Activated naive CD8-positive, alpha-beta T cell (primary cell): Measurements from ENCODE around the gene CD300A.

ENCODE experiments used
- H3K27ac Mint-ChIP-seq: one replicate; pipeline ENCODE4 v1.8.0; 2021; ENCODE audit warnings: mixed read lengths
- H3K27me3 Mint-ChIP-seq: one replicate; pipeline ENCODE4 v1.8.0; 2021; ENCODE audit warnings: mixed read lengths
- H3K36me3 Mint-ChIP-seq: one replicate; pipeline ENCODE4 v1.8.0; 2021; ENCODE audit warnings: mixed read lengths
- H3K4me1 Mint-ChIP-seq: one replicate; pipeline ENCODE4 v1.8.0; 2021; ENCODE audit warnings: low read depth, mixed read lengths
- H3K4me3 Mint-ChIP-seq: one replicate; pipeline ENCODE4 v1.8.0; 2021; ENCODE audit warnings: mild to moderate bottlenecking, mixed read lengths
- H3K9me3 Mint-ChIP-seq: one replicate; pipeline ENCODE4 v1.8.0; 2021; ENCODE audit warnings: low read depth, mixed read lengths

Gene CD300A

DNA sequence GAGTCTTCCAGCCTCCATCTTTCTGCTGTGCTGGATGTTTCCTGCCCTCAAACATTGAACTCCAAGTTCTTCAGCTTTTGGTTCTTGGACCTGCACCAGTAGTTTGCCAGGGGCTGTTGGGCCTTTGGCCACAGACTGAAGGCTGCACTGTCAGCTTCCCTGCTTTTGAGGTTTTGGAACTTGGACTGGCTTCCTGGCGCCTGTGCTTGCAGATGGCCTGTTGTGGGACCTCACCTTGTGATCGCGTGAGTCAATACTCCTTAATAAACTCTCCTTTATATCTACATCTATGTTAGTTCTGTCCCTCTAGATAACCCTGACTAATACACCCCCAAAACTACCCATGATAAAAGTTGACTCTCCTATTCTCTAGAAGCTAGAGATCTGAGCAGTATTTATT is 7.6 kb upstream of the CD300A start:
- no peak overlapping the region for H3K27ac Mint-ChIP-seq
- H3K4me1 Mint-ChIP-seq: peaks cover 18% of the 10 kb centered on the region
- H3K9me3 Mint-ChIP-seq: no peaks in the 10 kb centered on the region
- H3K36me3 Mint-ChIP-seq: no peaks in the 10 kb centered on the region
- H3K4me3 Mint-ChIP-seq: no peak overlapping the region
- H3K27me3 Mint-ChIP-seq: no peaks in the 10 kb centered on the region

DNA sequence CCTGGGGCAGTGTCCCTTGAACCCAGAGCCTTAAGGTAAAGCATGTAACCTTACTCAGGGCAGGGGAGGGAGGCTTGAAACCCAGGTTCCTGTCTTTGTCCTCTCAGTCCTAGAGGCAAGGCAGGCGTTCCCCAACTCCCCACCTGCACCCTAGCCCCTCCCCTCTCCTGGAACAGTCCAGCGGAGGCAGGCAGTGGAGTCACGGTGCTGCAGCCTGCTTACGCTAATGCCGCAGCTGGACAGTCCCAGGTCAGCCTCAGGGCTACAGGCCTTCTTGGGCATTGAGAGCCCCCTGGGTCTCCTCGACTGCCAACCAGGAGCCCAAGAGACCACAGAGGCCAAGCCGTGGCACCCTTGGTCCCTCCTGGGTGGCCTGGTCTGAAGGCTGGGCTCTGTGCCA is 6.8 kb upstream of the CD300A start:
- Mint-ChIP-seq H3K9me3 (no peaks in the 10 kb centered on the region), H3K4me1 (peaks cover 18% of the 10 kb centered on the region), H3K36me3 (no peaks in the 10 kb centered on the region), H3K27ac (no peak overlapping the region), H3K4me3 (no peak overlapping the region), H3K27me3 (no peaks in the 10 kb centered on the region)

DNA sequence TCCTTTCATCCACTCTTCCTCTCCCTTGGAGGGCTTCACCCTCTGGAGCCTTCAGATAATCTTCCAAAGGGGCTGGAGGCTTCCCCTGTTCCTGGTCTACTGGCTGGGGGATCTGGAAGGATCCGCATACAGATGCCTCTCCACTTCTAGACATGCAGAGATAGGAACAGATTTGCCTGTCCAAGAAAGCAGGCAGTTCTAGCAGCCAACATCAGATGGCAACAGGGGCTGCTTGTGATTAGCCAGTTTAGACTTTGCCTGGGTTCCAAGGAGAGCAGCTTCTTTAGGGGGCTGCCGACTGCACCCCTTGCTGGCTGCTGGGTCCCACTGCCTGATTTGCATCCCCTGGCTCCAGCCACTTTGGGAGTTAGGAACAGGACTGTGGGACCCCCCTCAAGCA is 6.2 kb upstream of the CD300A start:
- Mint-ChIP-seq H3K27me3 (no peaks in the 10 kb centered on the region), H3K9me3 (no peaks in the 10 kb centered on the region), H3K4me3 (no peak overlapping the region), H3K27ac (no peak overlapping the region), H3K36me3 (no peaks in the 10 kb centered on the region), H3K4me1 (peaks cover 18% of the 10 kb centered on the region)

DNA sequence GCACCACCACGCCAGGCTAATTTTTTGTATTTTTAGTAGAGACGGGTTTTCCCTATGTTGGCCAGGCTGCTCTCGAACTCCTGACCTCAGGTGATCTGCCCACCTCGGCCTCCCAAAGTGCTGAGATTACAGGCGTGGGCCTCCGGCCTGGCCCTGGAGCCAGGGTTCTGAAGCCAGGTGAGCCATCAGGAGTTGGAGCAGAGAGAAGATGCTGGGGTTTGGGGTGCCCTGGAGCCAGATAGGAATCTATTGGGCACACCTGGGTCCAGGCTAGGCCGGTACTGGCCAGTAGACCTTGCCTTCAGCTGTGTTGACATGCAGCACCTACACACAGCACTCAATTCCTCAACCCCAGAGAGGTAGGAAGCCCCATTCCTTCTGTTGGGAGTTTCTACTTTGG is 5.4 kb upstream of the CD300A start:
- Mint-ChIP-seq H3K4me1 (peaks cover 18% of the 10 kb centered on the region), H3K27me3 (no peaks in the 10 kb centered on the region), H3K4me3 (no peak overlapping the region), H3K36me3 (no peaks in the 10 kb centered on the region), H3K27ac (no peak overlapping the region), H3K9me3 (no peaks in the 10 kb centered on the region)

DNA sequence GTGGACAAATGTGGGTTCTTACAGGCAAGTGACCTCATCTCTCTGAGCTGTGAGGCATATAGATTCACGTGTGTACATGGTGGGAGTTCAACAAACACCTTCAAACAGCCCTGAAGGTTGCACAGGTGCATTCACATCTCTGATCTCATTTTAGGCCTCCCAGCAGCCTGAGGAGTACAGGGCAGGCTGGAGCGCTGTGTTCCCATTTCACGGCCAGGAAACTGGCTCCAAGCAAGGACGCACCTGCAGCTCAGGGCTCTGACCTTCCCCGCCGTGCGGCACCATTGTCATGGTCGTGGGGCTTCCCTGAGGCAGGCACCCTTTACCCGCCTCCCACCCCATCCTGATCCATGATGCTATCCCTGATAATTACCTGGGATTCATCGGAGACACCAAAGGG is 4.8 kb upstream of the CD300A start:
- Mint-ChIP-seq H3K27me3 (no peaks in the 10 kb centered on the region), H3K4me1 (peaks cover 18% of the 10 kb centered on the region), H3K27ac (no peak overlapping the region), H3K9me3 (no peaks in the 10 kb centered on the region), H3K4me3 (peak overlapping the region; percentile 10), H3K36me3 (no peaks in the 10 kb centered on the region)

DNA sequence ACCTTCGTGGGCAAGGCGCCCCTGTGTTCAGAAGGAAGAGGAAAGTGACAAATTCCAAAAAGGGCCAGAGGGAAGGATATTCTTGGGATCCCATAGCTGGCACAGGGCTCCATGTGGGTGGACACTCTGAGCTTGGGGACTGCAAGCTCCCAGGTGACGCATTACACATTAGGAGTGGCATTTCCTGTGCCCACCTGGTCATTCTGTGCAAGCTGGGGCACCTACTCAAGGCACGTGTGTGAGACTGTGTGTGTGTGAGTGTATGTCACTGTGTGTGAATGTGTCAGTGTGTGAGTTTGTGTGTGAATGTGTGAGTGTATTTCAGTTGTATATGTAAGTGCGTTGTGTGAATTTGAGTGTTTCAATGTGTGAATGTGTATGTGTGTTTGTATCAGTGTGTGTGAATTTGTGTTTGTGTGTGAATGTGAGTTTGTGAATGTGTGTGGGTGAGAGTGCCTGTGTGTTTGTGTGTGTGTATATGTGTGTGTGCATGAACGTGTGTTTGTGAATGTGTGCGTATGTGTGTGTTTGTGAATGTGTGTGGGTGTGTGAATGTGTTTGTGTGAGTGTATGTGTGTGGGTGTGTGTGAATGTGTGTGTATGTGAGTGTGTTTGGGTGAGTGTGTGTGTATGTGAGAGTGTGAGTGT is 1.6 kb upstream of the CD300A start:
- Mint-ChIP-seq H3K36me3 (no peaks in the 10 kb centered on the region), H3K27me3 (no peaks in the 10 kb centered on the region), H3K4me3 (no peak overlapping the region), H3K27ac (no peak overlapping the region), H3K9me3 (no peaks in the 10 kb centered on the region), H3K4me1 (peaks cover 20% of the 10 kb centered on the region)

DNA sequence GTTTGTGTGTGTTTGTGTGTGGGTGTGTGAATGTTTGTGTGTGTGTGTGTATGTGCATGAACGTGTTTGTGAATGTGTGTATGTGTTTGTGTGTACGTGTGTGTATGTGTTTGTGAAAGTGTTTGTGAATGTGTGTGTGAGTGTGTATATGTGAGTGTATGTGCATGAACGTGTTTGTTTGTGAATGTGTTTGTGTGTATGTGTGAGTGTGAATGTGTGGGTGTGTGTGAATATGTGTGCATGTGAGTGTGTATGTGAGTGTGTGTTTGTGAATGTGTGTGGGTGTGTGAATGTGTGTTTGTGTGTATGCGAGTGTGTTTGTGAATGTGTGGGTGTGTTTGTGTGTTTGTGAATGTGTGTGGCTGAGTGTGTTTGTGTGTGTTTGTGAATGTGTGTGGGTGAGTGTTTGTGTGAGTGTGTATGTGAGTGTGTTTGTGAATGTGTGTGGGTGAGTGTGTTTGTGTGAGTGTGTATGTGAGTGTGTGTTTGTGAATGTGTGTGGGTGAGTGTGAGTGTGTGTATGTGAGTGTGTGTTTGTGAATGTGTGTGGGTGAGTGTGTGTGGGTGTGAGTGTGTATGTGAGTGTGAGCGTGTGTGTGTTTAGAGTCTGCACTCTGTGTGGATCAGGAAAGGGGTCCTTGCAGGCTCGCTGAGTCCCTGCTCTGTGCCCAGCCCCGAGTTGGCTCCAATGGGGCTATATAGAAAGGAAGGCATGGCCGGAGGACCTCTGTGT is 890 bp upstream of the CD300A start:
- H3K36me3 Mint-ChIP-seq: no peaks in the 10 kb centered on the region
- H3K4me3 Mint-ChIP-seq: no peak overlapping the region
- H3K9me3 Mint-ChIP-seq: no peaks in the 10 kb centered on the region
- peaks cover 21% of the 10 kb centered on the region for H3K4me1 Mint-ChIP-seq
- H3K27me3 Mint-ChIP-seq: no peaks in the 10 kb centered on the region
- H3K27ac Mint-ChIP-seq: no peak overlapping the region

DNA sequence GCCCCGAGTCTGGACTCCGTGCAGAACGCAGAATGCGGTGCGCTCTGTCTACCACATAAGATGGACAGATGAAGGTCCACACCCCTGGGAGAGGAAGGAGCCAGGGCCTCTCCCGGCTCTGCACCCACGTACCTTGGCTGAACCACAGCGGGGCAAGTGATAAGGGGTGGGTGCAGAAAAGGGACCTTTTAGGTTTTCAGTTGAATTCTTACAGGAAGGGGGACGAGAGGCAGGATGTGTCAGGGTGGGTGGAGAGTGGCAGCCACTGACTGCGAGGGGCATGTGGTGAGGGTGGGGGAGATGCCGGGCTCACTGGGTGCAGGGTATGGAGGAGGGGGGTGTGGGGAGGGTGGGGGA is 372 bp downstream of the CD300A start:
- H3K9me3 Mint-ChIP-seq: no peaks in the 10 kb centered on the region
- no peaks in the 10 kb centered on the region for H3K36me3 Mint-ChIP-seq
- H3K4me1 Mint-ChIP-seq: peaks cover 24% of the 10 kb centered on the region
- H3K27ac Mint-ChIP-seq: no peak overlapping the region
- H3K27me3 Mint-ChIP-seq: no peaks in the 10 kb centered on the region
- H3K4me3 Mint-ChIP-seq: no peak overlapping the region

DNA sequence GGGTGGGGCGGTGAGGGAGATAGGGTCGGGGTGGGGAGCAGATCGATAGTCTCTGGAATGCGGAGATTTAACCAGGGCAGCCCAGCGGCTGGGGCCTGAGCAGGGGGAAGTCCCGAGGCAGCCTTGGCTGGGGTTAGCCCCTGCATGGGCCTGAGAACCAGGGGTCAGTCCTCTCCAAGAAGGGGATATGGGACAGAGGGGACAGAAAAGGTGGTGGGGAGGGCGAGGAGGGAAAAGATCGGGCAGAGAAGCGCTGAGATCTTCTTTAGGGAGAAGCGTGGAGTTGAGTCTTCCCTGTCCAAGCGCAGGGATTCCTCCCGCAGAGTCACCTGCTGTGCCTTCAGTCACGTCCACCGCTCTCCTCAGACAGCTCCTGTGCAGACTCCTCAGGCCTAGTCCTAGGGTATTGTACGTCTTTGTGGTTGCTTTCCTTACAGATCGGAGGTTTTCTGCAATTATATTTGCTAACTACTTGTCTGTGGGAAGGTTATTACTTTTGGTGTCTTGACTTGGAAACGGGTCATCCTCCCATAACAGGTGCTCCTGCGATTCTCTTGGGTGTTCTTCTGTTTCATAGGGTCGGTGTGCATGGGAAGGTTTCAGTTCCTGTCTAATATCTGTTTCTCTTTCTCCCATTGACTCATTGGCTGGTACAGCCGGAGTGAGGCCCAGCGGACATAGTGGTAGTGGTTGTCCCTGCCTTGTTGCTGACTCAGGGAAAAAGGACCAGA is 952 bp downstream of the CD300A start:
- peak overlapping the region; percentile 72 for H3K27ac Mint-ChIP-seq
- H3K27me3 Mint-ChIP-seq: no peaks in the 10 kb centered on the region
- peak overlapping the region; percentile 77 for H3K4me3 Mint-ChIP-seq
- no peaks in the 10 kb centered on the region for H3K9me3 Mint-ChIP-seq
- H3K36me3 Mint-ChIP-seq: no peaks in the 10 kb centered on the region
- H3K4me1 Mint-ChIP-seq: peaks cover 26% of the 10 kb centered on the region

DNA sequence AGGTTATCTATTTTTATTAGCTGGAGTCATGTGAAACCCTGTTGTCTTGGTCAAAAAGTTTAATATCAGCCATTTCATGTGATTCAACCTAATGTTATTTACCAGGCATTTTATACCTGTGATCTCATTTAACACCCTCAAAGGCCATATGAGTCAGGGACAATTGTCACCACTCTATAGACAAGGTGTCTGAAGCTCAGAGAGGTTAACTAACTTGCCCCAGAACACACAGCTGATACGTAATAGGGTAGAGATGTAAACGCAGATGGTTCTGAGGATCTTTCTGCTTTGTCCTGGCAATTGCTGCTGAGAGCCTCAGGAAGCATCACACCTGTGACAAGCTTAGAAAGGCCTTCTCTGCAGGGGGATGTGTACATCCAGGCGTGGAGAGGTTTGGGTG is 4.9 kb downstream of the CD300A start:
- peaks cover 49% of the 10 kb centered on the region for H3K4me1 Mint-ChIP-seq
- H3K4me3 Mint-ChIP-seq: no peak overlapping the region
- no peaks in the 10 kb centered on the region for H3K27me3 Mint-ChIP-seq
- H3K36me3 Mint-ChIP-seq: peaks cover 7% of the 10 kb centered on the region
- H3K9me3 Mint-ChIP-seq: no peaks in the 10 kb centered on the region
- H3K27ac Mint-ChIP-seq: no peak overlapping the region

DNA sequence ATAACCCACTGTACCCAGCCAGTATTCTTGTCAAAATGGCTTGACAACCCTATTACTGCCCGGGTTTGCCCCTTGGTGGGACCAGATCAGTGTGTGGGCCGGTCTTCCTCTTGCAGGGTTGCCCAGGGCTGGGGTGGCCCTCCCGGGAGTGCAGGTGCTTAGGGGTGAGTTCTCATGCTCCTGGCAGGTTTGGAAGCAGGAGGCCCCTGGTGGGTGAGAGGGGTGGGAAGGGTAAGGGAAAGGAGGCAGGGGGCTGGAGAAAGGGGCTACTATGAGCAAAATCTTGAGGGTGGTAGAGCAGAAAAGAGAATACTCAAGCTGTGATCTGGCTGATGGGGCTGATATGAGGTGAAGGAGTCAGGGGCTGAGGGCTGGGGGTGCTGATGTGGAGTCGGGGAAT is 6.5 kb downstream of the CD300A start:
- Mint-ChIP-seq H3K4me1 (peaks cover 50% of the 10 kb centered on the region), H3K4me3 (no peak overlapping the region), H3K27ac (no peak overlapping the region), H3K9me3 (no peaks in the 10 kb centered on the region), H3K27me3 (no peaks in the 10 kb centered on the region), H3K36me3 (peaks cover 10% of the 10 kb centered on the region)

DNA sequence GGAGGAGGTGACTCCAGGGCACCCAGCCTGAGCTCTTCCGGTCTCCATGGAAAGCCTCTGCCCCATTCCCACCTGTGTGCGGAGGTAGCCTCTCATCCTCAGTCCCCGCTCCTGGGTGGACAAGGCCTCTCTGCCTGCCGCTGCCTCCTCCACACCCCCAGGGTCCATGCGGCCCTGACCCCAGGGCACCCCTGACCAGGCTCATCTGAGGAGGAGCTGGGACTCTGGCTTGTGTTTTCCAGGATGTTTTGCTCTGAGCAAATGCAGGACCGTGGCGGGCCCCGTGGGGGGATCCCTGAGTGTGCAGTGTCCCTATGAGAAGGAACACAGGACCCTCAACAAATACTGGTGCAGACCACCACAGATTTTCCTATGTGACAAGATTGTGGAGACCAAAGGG is 6.9 kb downstream of the CD300A start:
- H3K9me3 Mint-ChIP-seq: no peaks in the 10 kb centered on the region
- H3K27me3 Mint-ChIP-seq: no peaks in the 10 kb centered on the region
- H3K27ac Mint-ChIP-seq: no peak overlapping the region
- H3K4me3 Mint-ChIP-seq: peak overlapping the region; percentile 63
- H3K4me1 Mint-ChIP-seq: peaks cover 54% of the 10 kb centered on the region
- peaks cover 10% of the 10 kb centered on the region for H3K36me3 Mint-ChIP-seq

DNA sequence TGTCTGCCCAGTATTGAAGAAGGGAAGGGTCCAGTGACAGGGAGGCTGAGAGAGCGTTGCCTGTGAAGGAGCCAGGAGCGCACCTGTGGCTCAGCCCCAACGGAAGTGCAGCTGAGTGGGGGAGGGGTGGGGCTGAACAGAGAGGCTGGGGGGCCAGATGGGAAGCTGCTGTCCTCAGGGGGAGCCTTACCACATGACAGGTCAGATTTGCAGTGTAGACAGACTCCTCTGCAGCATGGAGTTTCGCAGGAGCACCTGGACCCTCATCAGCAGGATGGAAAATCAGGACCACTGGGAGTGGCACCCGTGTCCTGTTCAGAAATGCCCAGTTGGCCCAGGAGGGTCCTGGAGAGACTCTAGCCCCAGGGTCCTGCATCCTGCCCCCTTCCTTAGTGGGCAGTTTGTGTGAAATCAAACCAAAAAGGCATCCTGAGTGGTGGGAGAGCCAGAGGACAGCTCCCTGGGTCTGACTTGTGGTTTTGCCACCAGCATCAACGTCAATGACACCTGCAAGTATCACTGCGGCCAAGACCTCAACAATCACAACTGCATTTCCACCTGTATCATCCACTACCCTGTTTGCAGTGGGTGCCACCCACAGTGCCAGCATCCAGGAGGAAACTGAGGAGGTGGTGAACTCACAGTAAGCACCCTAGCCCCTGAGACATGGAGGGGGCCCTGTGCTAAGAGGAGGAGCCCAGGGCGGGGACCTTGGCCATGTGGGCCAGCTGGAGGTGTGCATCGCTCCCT is 7.8 kb downstream of the CD300A start:
- H3K27me3 Mint-ChIP-seq: no peaks in the 10 kb centered on the region
- H3K27ac Mint-ChIP-seq: no peak overlapping the region
- H3K36me3 Mint-ChIP-seq: peaks cover 10% of the 10 kb centered on the region
- H3K9me3 Mint-ChIP-seq: no peaks in the 10 kb centered on the region
- peaks cover 63% of the 10 kb centered on the region for H3K4me1 Mint-ChIP-seq
- peak overlapping the region; percentile 63 for H3K4me3 Mint-ChIP-seq

DNA sequence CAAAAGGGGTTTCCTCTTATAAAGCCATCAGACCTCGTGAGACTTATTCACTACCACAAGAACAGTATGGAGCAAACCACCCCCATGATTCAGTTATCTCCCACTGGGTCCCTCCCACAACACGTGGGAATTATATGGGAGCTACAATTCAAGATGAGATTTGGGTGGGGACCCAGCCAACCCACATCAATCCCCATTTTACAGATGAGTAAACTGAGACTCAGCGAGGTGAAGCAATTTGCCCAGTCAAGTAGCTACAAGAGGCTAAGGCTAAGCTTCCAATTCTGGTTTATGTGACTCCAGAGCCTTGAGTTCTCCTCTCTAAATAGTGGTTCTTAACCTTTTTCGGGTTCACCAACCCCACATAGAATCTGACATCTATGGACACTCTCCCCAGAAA is 8.8 kb downstream of the CD300A start:
- H3K36me3 Mint-ChIP-seq: peaks cover 10% of the 10 kb centered on the region
- H3K27ac Mint-ChIP-seq: no peak overlapping the region
- no peaks in the 10 kb centered on the region for H3K9me3 Mint-ChIP-seq
- H3K4me1 Mint-ChIP-seq: peaks cover 68% of the 10 kb centered on the region
- H3K27me3 Mint-ChIP-seq: no peaks in the 10 kb centered on the region
- H3K4me3 Mint-ChIP-seq: no peak overlapping the region

DNA sequence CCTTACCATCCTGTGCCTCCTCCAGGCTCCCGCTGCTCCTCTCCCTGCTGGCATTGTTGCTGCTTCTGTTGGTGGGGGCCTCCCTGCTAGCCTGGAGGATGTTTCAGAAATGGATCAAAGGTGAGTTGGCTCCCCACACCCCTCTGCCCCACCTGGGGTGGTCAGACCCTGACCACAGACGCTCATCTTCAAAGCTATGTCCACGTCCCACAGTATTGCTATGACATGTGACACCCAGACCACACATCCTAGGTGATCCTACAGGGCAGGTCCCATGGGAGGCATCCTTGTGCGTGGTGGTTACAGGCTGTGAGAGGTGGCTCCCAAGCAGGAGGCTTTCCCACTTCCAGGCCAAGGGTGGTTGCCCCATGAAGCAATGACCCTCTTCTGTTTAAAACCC is 11.0 kb downstream of the CD300A start:
- H3K27me3 Mint-ChIP-seq: no peaks in the 10 kb centered on the region
- H3K36me3 Mint-ChIP-seq: peaks cover 10% of the 10 kb centered on the region
- H3K27ac Mint-ChIP-seq: no peak overlapping the region
- no peaks in the 10 kb centered on the region for H3K9me3 Mint-ChIP-seq
- no peak overlapping the region for H3K4me3 Mint-ChIP-seq
- H3K4me1 Mint-ChIP-seq: peaks cover 61% of the 10 kb centered on the region
